ENCODE measurements around the gene NXPE3.

The NXPE3 gene

GRCh38 chr3:101779822-101780381, 891 bp downstream of the NXPE3 start:
- DNase-seq (ENCODE audit: extremely low read depth, insufficient read length): no peak
- Histone ChIP-seq H3K36me3 (ENCODE audit: control insufficient read depth, insufficient read depth, low read length) (peaks cover 9% of the 10 kb centered on the region), H3K27me3 (replicated peaks; ENCODE audit: control insufficient read depth, insufficient read depth, low read length) (no peaks in the 10 kb centered on the region), H3K4me3 (replicated peaks; ENCODE audit: low read depth, low read length) (peak overlapping the region; percentile 85)
- TF ChIP-seq, protein P1, sequence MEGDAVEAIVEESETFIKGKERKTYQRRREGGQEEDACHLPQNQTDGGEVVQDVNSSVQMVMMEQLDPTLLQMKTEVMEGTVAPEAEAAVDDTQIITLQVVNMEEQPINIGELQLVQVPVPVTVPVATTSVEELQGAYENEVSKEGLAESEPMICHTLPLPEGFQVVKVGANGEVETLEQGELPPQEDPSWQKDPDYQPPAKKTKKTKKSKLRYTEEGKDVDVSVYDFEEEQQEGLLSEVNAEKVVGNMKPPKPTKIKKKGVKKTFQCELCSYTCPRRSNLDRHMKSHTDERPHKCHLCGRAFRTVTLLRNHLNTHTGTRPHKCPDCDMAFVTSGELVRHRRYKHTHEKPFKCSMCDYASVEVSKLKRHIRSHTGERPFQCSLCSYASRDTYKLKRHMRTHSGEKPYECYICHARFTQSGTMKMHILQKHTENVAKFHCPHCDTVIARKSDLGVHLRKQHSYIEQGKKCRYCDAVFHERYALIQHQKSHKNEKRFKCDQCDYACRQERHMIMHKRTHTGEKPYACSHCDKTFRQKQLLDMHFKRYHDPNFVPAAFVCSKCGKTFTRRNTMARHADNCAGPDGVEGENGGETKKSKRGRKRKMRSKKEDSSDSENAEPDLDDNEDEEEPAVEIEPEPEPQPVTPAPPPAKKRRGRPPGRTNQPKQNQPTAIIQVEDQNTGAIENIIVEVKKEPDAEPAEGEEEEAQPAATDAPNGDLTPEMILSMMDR (IDR thresholded peaks at IDR 0.05; ENCODE audit: insufficient read depth, low read length, poor library complexity, severe bottlenecking): no peak

DNA sequence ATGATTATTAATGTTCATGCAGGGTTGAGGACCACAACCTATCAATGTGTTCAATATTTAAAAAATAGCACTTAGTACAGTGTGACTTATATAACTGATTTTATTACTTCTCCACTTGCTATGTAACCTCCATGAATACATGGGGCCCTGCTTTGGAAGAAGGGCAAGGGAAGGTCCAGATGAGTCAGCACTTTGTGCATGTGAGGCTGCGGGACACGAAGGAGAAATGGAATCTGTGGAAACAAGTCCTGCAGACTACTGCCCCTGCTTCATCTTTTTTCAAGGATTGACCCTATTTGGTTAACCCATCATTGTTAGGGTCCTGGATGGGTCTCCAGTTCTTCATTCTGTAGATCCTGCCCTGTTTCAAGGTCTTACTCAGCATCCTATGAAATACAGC, 1.6 kb downstream of the NXPE3 start:
- Histone ChIP-seq H3K4me3 (replicated peaks; ENCODE audit: low read depth, low read length) (no peak overlapping the region), H3K27me3 (replicated peaks; ENCODE audit: control insufficient read depth, insufficient read depth, low read length) (no peaks in the 10 kb centered on the region), H3K36me3 (ENCODE audit: control insufficient read depth, insufficient read depth, low read length) (peaks cover 12% of the 10 kb centered on the region)
- no peak for DNase-seq (ENCODE audit: extremely low read depth, insufficient read length)
- TF ChIP-seq, protein P1 (IDR thresholded peaks at IDR 0.05; ENCODE audit: insufficient read depth, low read length, poor library complexity, severe bottlenecking): no peak

DNA sequence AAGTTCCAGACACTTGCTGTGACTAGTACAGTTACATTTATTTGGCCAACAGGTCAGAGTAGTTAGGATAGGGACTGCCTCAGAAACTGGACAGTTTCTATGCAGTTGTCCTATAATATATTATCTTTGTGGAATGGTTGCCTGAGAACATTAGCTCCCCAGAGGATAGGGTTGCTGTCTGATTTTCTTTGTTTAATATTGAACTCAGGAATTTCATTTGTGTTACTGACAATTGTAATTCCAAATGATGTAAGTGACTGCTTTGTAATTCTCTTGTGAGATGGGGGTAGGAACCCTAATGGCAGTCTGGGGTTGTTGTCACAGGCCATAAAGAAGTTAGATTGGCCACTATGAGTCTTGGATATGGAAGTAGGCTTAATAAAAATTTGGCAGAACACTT, 2.2 kb downstream of the NXPE3 start:
- Histone ChIP-seq H3K4me3 (replicated peaks; ENCODE audit: low read depth, low read length) (no peak overlapping the region), H3K36me3 (ENCODE audit: control insufficient read depth, insufficient read depth, low read length) (peaks cover 12% of the 10 kb centered on the region), H3K27me3 (replicated peaks; ENCODE audit: control insufficient read depth, insufficient read depth, low read length) (no peaks in the 10 kb centered on the region)
- TF ChIP-seq, protein P1 (IDR thresholded peaks at IDR 0.05; ENCODE audit: insufficient read depth, low read length, poor library complexity, severe bottlenecking): no peak
- no peak for DNase-seq (ENCODE audit: extremely low read depth, insufficient read length)

DNA sequence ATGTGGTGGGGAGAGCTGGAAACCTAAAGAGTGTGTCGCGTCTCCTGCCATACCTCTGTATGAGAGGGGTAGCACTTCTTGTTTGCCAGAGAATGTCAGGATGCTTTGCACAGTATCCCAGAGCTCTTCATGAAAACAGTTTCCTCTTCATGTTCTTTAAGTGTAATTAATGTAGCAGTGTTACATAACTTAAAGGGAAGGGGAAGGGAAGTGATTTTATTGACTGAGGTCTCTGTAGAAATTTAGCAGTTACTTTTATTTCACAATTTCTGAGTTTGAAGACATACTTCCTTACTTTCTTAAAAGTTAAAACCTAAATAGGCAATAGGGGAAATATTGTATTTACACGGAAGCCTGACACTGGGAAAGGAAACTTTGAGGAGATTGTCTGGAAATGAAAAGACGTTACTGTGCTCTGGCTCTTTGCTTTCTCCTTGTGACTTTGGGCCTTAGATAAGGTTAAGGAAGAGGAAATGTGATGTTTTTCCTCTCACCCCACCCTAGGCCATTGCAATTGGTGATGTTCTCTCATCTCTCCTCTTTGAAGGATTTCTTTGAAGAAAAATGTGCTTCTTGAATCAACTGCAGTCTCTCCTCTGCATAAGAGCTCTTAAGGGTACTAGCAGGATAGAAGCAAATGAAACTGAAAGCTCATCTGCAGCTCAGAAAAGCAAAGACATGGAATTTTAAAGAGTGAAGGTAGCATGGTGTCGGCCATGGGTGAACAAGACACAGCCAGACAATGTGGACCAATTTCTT, 6.0 kb downstream of the NXPE3 start:
- Histone ChIP-seq H3K4me3 (replicated peaks; ENCODE audit: low read depth, low read length) (no peak overlapping the region), H3K36me3 (ENCODE audit: control insufficient read depth, insufficient read depth, low read length) (peaks cover 15% of the 10 kb centered on the region), H3K27me3 (replicated peaks; ENCODE audit: control insufficient read depth, insufficient read depth, low read length) (no peaks in the 10 kb centered on the region)
- TF ChIP-seq, protein P1 (IDR thresholded peaks at IDR 0.05; ENCODE audit: insufficient read depth, low read length, poor library complexity, severe bottlenecking): no peak
- DNase-seq (ENCODE audit: extremely low read depth, insufficient read length): no peak

DNA sequence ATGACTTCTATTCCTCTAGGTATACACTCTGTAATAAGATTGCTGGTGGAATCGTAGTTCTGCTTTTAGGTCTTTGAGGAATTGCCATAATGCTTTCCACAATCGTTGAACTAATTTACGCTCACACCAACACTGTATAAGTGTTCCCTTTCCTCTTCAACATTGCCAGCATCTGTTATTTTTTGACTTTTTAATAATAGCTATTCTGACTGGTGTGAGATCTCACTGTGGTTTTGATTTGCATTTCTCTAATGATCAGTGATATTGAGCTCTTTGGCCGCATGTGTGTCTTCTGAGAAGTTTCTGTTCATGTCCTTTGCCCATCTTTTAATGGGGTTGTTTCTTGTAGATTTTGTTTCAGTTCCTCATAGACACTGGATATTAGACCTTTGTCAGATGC, 12.8 kb downstream of the NXPE3 start:
- H3K36me3 ChIP-seq (ENCODE audit: control insufficient read depth, insufficient read depth, low read length): peaks cover 3% of the 10 kb centered on the region
- H3K4me3 ChIP-seq (replicated peaks; ENCODE audit: low read depth, low read length): no peak overlapping the region
- peak; percentile 68 for DNase-seq (ENCODE audit: extremely low read depth, insufficient read length)

More for the DNA sequence above, 12.8 kb downstream of the NXPE3 start:
- TF ChIP-seq, protein P1 (IDR thresholded peaks at IDR 0.05; ENCODE audit: insufficient read depth, low read length, poor library complexity, severe bottlenecking): no peak
- no peaks in the 10 kb centered on the region for H3K27me3 ChIP-seq (replicated peaks; ENCODE audit: control insufficient read depth, insufficient read depth, low read length)
